MV-4-11 (cell line): ENCODE data around the gene KIF13A.
"Not testable (repeated sequence)": the region's sequence is repeated elsewhere in the genome, so short reads cannot be mapped to it uniquely, and the experiment has no call there.

ENCODE experiments used
- DNase-seq: peaks from one replicate; lab custom pipeline; 2025; lab: John Stamatoyannopoulos, UW

KIF13A gene

DNA sequence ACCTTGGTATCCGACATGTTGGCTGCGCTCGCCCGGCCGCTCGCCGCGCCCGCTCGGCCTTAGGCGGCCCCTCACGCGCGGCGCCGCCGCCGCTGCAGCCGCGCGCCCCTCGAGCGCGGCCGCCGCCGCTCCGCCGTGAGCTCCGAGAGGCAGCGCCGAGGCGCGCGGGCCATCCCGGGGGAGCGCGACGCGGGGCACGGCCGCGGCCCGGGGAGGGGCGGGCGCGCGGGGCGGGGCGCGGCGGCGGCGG lies at the start of gene KIF13A:
Gene KIF13A, minus strand, starts transcription at position 189 of the 250 bp plus-strand sequence. Its CDS starts 172 bp downstream, at position 17.
- no peak for DNase-seq

- DNase-seq: no peak
Measured at GRCh38 chr6:18036781-18037180, 49.3 kb upstream of the KIF13A start.

DNA sequence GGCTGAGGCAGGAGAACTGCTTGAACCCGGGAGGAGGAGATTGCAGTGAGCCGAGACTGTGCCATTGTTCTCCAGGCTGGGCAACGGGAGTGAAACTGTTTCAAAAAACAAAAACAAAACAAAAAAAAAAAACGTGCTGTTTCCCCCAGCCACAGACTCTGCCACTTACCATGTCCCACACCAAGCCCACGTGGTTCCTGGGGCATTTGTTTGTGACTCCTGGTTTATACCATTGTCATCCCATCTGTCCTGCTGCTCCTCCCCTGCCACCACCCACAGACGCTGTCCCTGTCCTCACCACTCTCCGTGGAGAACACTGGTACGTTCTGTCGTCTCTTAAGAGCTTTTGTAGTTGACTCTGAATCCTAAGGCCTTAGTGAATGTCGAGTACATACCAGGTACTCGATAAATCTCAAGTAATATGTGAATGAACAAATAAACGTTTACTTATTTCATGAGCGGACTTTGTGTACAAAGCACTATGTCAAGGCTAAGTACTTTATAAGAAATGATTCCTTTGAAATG lies 48.0 kb upstream of the KIF13A start:
- no peak for DNase-seq

- DNase-seq: peak; percentile 10
Measured at GRCh38 chr6:18034798-18035202, 47.4 kb upstream of the KIF13A start.

DNA sequence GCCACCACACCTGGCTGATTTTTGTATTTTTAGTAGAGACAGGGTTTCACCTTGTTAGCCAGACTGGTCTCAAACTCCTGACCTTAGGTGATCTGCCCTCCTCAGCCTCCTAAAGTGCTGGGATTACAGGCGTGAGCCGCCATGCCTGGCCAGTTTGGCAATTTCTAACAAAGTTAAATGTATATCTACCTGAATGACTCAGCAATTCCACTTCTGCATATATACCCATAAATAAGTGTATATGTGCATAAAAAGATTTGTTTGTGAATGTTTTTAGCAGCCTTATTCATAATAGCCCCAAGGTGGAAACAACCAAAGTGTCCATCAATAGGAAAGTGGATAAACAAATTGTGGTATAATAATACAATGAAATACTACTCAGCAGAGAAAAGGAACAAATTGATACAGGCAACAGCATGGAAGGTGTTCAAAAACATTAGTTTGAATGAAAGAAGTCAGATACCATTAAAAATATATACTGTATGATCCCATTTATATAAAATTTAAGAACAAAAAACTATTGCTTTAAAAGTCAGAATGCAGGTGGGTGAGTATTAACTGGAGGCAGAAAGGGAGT lies 44.3 kb upstream of the KIF13A start:
- no peak for DNase-seq

- no peak for DNase-seq
Measured at GRCh38 chr6:18031189-18031588, 43.8 kb upstream of the KIF13A start.

DNA sequence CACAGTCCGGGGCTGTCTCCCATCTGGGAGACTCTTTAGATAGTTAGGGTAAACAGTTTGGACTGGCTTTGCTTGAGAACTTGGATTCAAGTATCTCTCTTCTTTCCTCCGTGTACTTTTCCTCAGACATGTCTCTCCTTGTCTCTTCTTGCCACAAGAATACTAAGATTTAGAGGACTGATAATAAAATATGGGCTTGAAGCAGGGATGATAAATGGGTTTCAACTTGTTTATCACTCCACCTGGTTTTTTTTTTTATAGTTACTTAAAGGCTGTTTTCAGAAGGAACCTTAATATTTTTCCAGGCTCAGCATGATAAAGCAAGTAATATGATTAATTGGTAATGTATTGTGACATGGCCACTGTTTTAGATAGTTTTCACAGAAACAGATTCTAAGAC lies 40.9 kb upstream of the KIF13A start:
- DNase-seq: no peak

DNA sequence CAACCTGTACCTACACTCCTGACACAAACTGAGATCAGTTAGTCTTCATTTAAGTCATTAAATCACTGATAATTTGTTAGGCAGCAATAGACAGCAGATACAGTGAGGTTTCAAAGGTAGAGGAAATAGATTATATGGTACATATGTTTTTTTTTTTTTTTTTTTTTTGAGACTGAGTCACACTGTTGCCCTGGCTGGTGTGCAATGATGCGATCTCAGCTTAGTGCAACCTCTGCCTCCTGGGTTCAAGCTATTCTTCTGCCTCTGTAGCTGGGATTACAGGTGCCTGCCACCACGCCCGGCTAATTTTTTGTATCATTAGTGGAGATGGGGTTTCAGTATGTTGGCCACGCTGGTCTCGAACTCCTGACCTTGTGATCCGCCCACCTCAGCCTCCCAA lies 38.2 kb upstream of the KIF13A start:
- no peak for DNase-seq

GRCh38 chr6:18024876-18025275 lies 37.4 kb upstream of the KIF13A start:
- no peak for DNase-seq

GRCh38 chr6:18023891-18024290 lies 36.5 kb upstream of the KIF13A start:
- DNase-seq: no peak

GRCh38 chr6:18022398-18023231 lies 35.2 kb upstream of the KIF13A start:
- no peak for DNase-seq

GRCh38 chr6:18021166-18021850 lies 33.9 kb upstream of the KIF13A start:
- DNase-seq: no peak

GRCh38 chr6:18020545-18020944 lies 33.1 kb upstream of the KIF13A start:
- DNase-seq: not testable (repeated sequence)

DNA sequence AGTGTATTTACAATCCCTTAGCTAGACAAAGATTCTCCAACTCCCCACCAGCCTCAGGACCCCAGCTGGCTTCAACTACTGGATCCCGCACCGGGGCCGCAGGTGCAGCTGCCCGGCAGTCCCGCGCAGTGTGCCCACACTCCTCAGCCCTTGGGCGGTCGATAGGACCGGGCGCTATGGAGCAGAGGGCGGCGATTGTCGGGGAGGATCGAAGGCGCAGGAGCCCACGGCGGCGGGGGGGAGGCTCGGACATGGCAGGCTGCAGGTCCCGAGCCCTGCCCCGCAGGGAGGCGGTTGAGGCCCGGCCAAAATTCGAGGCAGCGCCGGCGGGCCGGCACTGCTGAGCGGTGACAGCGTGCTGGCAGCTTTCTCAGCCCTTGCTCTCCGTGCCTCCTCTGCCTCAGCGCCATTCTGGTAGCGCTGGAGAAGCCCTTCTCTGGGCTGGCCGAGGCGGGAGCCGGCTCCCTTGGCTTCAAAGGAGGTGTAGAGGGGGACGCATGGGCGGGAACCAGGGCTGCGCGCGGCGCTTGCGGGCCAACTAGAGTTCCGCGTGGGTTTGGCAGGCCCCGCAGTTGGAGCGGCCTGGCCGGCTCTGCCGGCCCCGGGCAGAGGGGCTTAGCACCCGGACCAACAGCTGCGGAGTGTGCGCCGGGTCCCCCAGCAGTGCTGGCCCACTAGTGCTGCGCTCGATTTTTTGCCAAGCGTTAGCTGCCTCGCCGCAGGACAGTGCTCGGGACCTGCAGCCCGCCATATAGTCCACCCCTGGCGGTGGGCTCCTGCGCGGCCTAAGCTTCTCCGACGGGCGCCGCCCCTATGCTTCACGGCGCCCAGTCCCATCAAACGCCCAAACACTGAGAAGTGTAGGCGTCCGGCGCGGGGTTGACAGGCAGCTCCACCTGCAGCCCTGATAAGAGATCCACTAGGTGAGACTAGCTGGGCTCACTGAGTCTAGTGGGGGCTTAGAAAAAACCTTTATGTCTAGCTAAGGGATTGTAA lies 32.4 kb upstream of the KIF13A start:
- no peak for DNase-seq

DNA sequence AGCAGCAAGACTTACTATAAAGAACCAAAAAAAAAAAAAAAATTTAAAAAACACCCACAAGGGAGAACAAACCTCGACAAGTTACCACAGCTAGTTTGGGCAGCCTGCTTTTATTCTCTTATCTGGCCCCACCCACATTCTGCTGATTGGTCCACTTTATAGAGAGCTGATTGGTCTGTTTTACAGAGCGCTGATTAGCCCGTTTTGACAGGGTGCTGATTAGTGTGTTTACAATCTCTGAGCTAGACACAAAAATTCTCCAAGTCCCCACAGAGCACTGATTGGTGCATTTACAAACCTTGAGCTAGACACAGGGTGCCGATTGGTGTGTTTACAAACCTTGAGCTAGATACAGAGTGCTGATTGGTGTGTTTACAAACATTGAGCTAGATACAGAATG lies 31.7 kb upstream of the KIF13A start:
- DNase-seq: not testable (repeated sequence)

DNA sequence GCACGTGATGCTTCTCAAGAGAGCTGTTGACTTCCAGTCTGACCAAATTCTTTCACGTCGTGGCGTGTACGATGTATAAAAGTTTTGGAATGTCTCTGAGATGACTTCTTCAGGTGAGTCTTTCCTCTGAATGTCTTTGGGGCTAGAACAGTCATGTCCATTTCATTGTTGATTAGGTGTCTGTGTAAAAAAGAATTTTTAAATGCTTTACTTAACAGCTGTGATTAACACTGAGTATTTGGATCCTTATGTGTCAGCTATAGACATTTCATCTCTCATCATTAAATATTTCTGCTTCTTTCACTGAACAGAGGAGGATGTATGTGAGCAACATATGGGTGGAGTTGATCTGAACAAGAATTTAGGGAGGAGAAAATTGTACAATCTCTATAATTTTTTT lies 29.3 kb upstream of the KIF13A start:
- no peak for DNase-seq

- DNase-seq: no peak
Measured at GRCh38 chr6:18016133-18016532, 28.7 kb upstream of the KIF13A start.

GRCh38 chr6:18011287-18011686 lies 23.9 kb upstream of the KIF13A start:
- DNase-seq: no peak

- DNase-seq: not testable (repeated sequence)
Measured at GRCh38 chr6:18010540-18010939, 23.1 kb upstream of the KIF13A start.

DNA sequence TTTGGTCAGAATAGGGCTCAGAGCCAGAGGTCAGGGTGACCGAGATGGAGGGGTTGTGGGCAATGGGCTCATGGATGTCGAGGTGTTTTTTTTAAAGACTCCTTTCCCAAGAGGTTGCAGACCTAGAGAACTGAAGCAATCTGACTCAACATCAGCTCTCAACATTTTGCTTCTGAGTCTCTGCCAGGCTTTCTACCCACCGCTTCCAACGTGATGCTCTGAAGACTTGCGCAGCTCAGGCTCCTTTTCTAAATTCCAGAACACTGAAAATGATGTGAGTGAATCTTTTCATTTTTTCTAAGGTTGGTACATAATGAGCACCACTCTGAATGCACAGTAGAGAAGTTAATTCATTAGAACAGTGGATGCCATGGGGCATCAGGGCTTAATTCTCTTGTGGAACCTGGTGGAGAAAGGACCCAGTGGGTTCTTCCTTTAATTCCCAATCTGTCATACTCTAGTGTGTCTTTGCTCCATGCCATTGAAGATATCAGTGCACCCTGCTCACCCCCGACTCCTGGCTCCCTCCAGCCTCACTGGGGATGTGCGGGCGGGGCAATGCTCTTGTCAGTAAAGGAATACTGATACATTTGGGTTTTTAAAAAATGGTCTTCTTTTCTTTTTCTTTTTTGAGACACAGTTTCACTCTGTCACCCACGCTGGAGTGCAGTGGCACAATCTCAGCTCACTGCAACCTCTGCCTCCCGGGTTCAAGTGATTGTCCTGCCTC lies 17.0 kb upstream of the KIF13A start:
- no peak for DNase-seq

GRCh38 chr6:17999425-17999824 lies 12.0 kb upstream of the KIF13A start:
- no peak for DNase-seq
